ENCODE measurements around the gene DIS3L. TPM values are rescaled to one million over a fixed set of nuclear protein-coding genes. Genes with fewer than 3 reads are reported as not detected.

The DIS3L gene
- 11.4 and 16.1 TPM in 2 replicates for total RNA-seq

DNA sequence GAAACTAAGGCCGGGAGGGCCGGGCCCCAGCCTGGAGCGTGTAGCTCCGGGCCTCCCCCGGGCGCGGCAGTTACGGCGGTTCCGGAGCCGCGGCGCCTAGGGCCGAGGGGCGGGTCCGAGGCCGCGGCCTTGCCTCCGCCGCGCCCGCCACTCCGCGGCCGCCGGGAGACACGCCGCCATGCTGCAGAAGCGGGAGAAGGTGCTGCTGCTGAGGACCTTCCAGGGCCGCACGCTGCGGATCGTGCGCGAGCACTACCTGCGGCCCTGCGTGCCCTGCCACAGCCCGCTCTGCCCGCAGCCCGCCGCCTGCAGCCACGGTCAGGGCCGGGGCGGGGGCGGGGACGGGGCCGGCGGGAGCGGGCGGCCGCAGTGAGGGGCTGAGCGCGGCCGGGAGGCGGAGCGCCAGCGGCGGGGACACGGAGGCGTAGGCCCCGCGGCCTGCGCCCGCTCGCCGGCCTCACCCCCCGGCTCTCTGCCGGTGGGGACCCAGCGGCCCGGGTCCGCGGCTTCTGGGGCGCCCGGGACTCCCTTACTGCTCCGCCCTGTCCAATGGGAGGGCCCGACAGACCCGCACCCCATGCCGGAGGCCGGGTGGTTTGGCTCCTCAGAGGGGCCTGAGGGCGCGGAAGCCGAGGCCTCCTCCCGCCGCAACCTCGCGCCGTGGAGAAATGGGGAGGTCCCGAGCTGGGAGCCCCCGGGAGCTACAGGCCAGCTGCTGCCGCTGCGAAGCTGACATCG is at the start of gene DIS3L:
Gene DIS3L (plus strand): TSS at position 150 of the 738 bp plus-strand sequence. CDS start 29 bp downstream, at position 179.

DNA sequence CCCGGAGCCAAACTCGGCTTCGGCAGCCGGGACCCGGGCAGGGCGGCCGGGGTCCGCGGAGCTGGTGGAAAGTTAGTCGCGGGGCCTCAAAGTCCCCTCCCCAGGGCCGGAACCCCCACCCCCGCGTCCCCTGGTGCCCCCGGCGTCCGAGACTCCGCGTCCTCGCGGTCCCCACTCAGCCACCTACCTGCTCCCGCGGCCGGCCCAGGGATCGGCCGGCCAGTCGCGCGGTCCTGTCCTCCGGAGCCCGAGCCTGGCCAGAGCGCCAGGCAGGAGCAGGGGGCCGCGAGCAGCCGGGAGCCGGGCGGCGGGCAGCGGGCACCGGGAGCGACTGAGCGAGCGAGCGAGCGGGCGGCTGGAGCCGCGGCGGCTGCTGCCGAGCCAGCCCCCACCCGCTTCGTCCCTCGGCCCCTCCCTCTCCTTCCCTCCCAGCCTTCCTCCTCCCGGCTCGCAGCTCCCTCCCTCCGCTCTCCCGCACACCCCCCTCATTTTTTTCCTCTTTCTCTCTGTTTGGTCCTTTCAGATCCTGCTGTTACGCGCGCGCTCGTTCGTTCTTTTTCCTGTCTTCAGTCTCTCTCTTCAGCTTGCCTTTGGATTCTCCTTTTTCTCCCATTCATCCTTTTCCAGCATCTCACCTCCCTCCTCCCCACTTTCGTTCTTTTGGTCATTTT is 39.8 kb upstream of the DIS3L start, which contains the start of gene MEGF11:
Gene MEGF11 (minus strand): TSS at position 333 of the 671 bp plus-strand sequence. CDS start 125,347 bp downstream, outside the sequence.

DNA sequence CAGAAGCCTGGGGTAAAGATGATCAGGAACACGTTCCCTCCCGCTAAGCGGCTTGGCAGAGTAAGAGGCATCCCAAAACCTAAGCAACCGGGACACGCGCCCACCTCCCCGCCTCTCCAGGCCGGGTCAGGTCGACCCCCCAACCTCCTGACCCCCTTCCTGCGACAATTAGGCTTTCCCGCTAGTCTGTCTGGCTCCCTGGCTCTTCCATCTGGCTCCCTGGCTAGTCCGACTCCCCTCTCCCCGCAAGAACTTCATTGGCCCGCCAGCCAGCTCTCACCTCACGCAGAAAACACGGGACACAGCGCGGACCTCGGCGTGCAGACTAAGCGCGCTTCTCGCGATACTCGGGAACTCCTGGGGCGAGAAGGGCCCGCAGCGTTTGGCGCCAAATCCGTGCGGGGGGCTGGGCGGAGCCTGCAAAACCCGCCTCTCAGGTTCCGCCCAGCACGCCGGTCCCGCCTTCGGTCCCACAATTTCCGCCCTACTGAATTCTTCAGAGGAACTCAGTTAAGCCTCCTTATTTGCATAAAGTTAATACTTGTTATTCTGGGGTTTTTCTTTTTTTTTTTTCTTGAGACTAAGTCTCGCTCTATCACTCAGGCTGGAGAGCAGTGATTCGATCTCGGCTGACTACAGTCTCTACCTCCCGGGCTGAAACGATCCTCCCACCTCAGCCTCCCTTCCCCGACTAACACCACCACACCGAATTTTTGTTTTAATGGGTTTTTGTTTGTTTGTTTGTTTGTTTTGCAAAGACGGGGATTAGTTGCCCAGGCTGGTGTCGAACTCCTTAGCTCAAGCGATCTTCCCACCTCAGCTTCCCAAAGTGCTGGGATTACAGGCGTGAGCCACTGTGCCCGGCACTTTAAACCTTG is 63.2 kb downstream of the DIS3L start, which contains the start of gene TIPIN:
Gene TIPIN (minus strand): TSS at position 327 of the 878 bp plus-strand sequence. CDS start 3,738 bp downstream, outside the sequence.

Other genes with a start within 250 kb of the DIS3L start
- under 0.01 TPM in 1 of 2 replicates, not detected in the other for gene MEGF11, start 39.8 kb upstream of the DIS3L start, total RNA-seq
- gene TIPIN, start 63.1 kb downstream of the DIS3L start, total RNA-seq: 11.1 and 15.6 TPM in 2 replicates
- 30.4 and 30.8 TPM in 2 replicates for gene MAP2K1, start 93.3 kb downstream of the DIS3L start, total RNA-seq
- 29.3 and 37.0 TPM in 2 replicates for gene SNAPC5, start 204.2 kb downstream of the DIS3L start, total RNA-seq
- 6,359 and 6,740 TPM in 2 replicates for gene RPL4, start 211.3 kb downstream of the DIS3L start, total RNA-seq
- gene ZWILCH, start 211.8 kb downstream of the DIS3L start, total RNA-seq: 22.1 and 34.3 TPM in 2 replicates